ENCODE measurements around the gene BCL2L2.

DNA sequence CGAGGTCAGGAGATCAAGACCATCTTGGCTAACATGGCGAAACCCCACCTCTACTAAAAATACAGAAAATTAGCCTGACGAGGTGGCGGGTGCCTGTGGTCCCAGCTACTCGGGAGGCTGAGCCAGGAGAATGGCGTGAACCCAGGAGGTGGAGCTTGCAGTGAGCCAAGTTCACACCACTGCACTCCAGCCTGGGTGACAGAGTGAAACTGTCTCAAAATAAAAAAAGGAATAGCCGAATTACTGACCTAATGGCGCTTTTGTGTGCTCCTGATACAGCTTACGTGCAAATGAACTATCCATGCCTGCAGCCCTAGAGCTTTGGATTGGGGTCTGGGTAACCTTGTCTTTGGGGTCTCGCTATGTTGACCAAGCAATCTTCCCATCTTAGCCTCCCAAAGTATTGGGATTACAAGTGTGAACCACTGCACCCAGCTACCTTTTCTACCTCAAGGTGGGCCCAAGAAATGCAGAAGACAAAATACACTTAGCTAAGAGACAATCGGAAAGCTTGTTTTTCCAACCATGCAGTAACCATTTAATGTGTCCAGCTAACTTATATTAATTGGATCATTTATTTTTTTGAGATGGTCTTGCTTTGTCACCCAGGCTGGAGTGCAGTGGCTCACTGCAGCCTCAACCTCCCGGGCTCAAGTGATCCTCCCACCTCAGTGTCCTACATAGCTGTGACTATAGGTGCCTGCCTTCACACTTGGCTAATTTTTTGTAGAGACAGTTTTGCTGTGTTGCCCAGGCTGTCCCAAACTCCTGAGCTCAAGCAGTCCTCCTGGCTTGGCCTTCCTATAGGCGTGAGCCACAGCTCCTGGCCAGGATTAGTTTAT is 20.1 kb downstream of the BCL2L2 start:
- no peak for TF ChIP-seq ZNF274 (IDR thresholded peaks at IDR 0.05; ENCODE audit: low read depth, low read length)
- TF ChIP-seq YY1 (IDR thresholded peaks at IDR 0.05; ENCODE audit: insufficient read depth, insufficient read length), result no peak
- TF ChIP-seq SUZ12 (IDR thresholded peaks at IDR 0.05; ENCODE audit: extremely low read depth, insufficient read depth, insufficient read length), result no peak

Measured in NT2/D1 (cell line).